Measurements from ENCODE around the gene MIP.
"Not testable (repeated sequence)": the region's sequence is repeated elsewhere in the genome, so short reads cannot be mapped to it uniquely, and the experiment has no call there.

MIP gene

DNA sequence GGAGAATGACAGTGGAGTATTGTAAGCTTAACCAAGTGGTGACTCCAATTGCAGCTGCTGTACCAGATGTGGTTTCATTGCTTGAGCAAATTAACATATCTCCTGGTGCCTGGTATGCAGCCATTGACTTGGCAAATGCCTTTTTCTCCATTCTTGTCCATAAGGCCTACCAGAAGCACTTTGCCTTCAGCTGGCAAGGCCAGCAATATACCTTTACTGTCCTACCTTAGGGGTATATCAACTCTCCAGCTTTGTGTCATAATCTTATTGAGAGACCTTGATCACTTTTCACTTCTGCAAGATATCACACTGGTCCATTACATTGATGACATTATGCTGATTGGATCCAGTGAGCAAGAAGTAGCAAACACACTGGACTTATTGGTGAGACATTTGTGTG is 52.8 kb downstream of the MIP start:
- DNase-seq, result not testable (repeated sequence)

GRCh38 chr12:56401125-56401524 is 53.3 kb downstream of the MIP start:
- not testable (repeated sequence) for DNase-seq
